Inflammatory macrophage (primary cell): Measurements from ENCODE around the gene TRPM2.
"Not testable (repeated sequence)": the region's sequence is repeated elsewhere in the genome, so short reads cannot be mapped to it uniquely, and the experiment has no call there.

Source experiments
- DNase-seq, 2 donors: peaks; one replicate each; pipeline ENCODE4 v3.0.0-alpha.2; 2020 to 2022

Gene TRPM2

GRCh38 chr21:44397431-44398031 is 44.1 kb downstream of the TRPM2 start:
- no peak for DNase-seq

- no peak for DNase-seq
Measured at GRCh38 chr21:44398499-44398898, 45.1 kb downstream of the TRPM2 start.

GRCh38 chr21:44399151-44399954 is 45.9 kb downstream of the TRPM2 start:
- DNase-seq = no peak

- no peak for DNase-seq
Measured at GRCh38 chr21:44399955-44400790, 46.8 kb downstream of the TRPM2 start.

- DNase-seq = no peak
Measured at GRCh38 chr21:44400791-44401385, 47.5 kb downstream of the TRPM2 start.

- DNase-seq = no peak
Measured at GRCh38 chr21:44401386-44402160, 48.2 kb downstream of the TRPM2 start.

GRCh38 chr21:44402323-44403105 is 49.1 kb downstream of the TRPM2 start:
- DNase-seq = no peak

- no peak for DNase-seq
Measured at GRCh38 chr21:44403106-44404020, 49.9 kb downstream of the TRPM2 start.

- not testable (repeated sequence) for DNase-seq
Measured at GRCh38 chr21:44404482-44404881, 51.1 kb downstream of the TRPM2 start.

- DNase-seq = no peak
Measured at GRCh38 chr21:44405091-44405947, 51.9 kb downstream of the TRPM2 start.

GRCh38 chr21:44405948-44406872 is 52.8 kb downstream of the TRPM2 start:
- DNase-seq = no peak

- DNase-seq = no peak
Measured at GRCh38 chr21:44406953-44407352, 53.5 kb downstream of the TRPM2 start.

GRCh38 chr21:44407493-44407892 is 54.1 kb downstream of the TRPM2 start:
- peak; percentile 67 to 77 for DNase-seq

GRCh38 chr21:44408226-44408625 is 54.8 kb downstream of the TRPM2 start:
- DNase-seq = no peak

GRCh38 chr21:44413566-44414290 is 60.3 kb downstream of the TRPM2 start:
- no peak for DNase-seq

GRCh38 chr21:44414291-44415072 is 61.1 kb downstream of the TRPM2 start:
- no peak for DNase-seq
